Fibroblast of skin of left quadriceps (primary cell): Measurements from ENCODE around the gene WDR35.

Experiments
- DNase-seq, 2 experiments: peaks; one replicate each; pipeline ENCODE4 v3.0.0-alpha.2; 2013; ENCODE audit warnings: low read depth in 2 of 2

The WDR35 gene

GRCh38 chr2:19989667-19990415, at the start of gene WDR35:
Gene WDR35 (minus strand): TSS chr2:19990105. CDS start chr2:19990015, 90 bp downstream.
- peak; percentile 63 to 66 for DNase-seq

GRCh38 chr2:20037660-20038059, 47.8 kb upstream of the WDR35 start:
- no peak for DNase-seq

- no peak for DNase-seq
These were observed 46.2 kb upstream of the WDR35 start for GRCh38 chr2:20035955-20036666.

GRCh38 chr2:20034821-20035220, 44.9 kb upstream of the WDR35 start:
- no peak for DNase-seq

- no peak for DNase-seq
These were observed 44.3 kb upstream of the WDR35 start for GRCh38 chr2:20034218-20034617.

GRCh38 chr2:20033322-20033721, 43.4 kb upstream of the WDR35 start:
- no peak for DNase-seq

- DNase-seq, result no peak
These were observed 40.3 kb upstream of the WDR35 start for GRCh38 chr2:20030224-20030623.

- DNase-seq, result no peak
These were observed 38.0 kb upstream of the WDR35 start for GRCh38 chr2:20027705-20028434.

- DNase-seq, result no peak
These were observed 37.4 kb upstream of the WDR35 start for GRCh38 chr2:20027260-20027677.

- DNase-seq, result peak; percentile 80 to 81
These were observed 35.3 kb upstream of the WDR35 start for GRCh38 chr2:20025065-20025786.

GRCh38 chr2:20023688-20024087, 33.8 kb upstream of the WDR35 start:
- DNase-seq, result no peak

GRCh38 chr2:20021405-20022009, 31.6 kb upstream of the WDR35 start:
- no peak for DNase-seq

- DNase-seq, result no peak
These were observed 29.8 kb upstream of the WDR35 start for GRCh38 chr2:20019747-20020146.

- DNase-seq, result no peak
These were observed 28.8 kb upstream of the WDR35 start for GRCh38 chr2:20018601-20019152.

GRCh38 chr2:20016346-20016745, 26.4 kb upstream of the WDR35 start:
- no peak for DNase-seq

GRCh38 chr2:20015482-20016083, 25.7 kb upstream of the WDR35 start:
- peak in 1 of 2 experiments; percentile 27 for DNase-seq

- DNase-seq, result no peak
These were observed 23.4 kb upstream of the WDR35 start for GRCh38 chr2:20013126-20013849.

GRCh38 chr2:20012282-20013125, 22.6 kb upstream of the WDR35 start, which contains the start of gene MATN3:
Gene MATN3 (minus strand): TSS chr2:20012668. CDS start chr2:20012631, 37 bp downstream.
- no peak for DNase-seq

GRCh38 chr2:20012032-20012281, 22.1 kb upstream of the WDR35 start:
- DNase-seq, result no peak
